Fibroblast of lung (primary cell): Measurements from ENCODE around the gene ASB12.

ENCODE experiments used
- EZH2 ChIP-seq: IDR thresholded peaks from 2 replicates; pipeline ENCODE4 v1.5.1; 2012; ENCODE audit warnings: low read length, control low read depth, mild to moderate bottlenecking; ENCODE audit errors: missing control alignments
- TF ChIP-seq, protein P1 (sequence below), 2 donors: IDR thresholded peaks in 1 of 2; conservative IDR thresholded peaks in 1 of 2; 1 replicate in 1 of 2; 2 replicates in 1 of 2; pipeline ENCODE4 v1.5.1; 2011 to 2012; ENCODE audit warnings: low read length in 2 of 2, control low read depth in 1 of 2, inconsistent platforms in 1 of 2, low read depth in 1 of 2, mild to moderate bottlenecking in 1 of 2

DNA sequence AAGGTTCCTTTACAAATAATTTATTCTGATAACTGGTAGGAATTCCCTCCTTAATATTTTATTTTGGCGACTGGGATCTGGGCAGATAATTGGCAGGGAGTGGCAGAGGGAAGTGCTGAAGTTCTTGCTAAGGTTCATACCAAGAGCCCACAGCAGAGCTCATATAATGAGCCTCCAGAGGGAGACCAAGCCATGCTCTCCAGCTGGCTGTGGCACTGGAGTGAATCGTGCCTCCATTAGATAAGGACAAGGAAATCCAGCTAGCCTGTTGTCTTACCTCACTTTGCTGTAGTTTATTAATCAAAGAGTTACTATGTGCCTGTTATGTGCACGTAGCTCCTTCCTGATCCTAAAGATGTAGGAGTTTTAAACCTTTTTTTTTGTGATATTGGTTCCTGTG lies 1.3 kb downstream of the ASB12 start:
- TF ChIP-seq, protein P1, sequence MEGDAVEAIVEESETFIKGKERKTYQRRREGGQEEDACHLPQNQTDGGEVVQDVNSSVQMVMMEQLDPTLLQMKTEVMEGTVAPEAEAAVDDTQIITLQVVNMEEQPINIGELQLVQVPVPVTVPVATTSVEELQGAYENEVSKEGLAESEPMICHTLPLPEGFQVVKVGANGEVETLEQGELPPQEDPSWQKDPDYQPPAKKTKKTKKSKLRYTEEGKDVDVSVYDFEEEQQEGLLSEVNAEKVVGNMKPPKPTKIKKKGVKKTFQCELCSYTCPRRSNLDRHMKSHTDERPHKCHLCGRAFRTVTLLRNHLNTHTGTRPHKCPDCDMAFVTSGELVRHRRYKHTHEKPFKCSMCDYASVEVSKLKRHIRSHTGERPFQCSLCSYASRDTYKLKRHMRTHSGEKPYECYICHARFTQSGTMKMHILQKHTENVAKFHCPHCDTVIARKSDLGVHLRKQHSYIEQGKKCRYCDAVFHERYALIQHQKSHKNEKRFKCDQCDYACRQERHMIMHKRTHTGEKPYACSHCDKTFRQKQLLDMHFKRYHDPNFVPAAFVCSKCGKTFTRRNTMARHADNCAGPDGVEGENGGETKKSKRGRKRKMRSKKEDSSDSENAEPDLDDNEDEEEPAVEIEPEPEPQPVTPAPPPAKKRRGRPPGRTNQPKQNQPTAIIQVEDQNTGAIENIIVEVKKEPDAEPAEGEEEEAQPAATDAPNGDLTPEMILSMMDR (conservative IDR thresholded peaks at IDR 0.05 in 1 of 2, IDR thresholded peaks at IDR 0.05 in 1 of 2; ENCODE audit: low read depth in 1 of 2, low read length in 2 of 2) = no peak
- TF ChIP-seq EZH2 = no peak
